ENCODE measurements around the gene FAM20C. TPM values are rescaled to one million over a fixed set of nuclear protein-coding genes. Genes with fewer than 3 reads are reported as not detected.

The FAM20C gene
- total and polyA plus RNA-seq, 2 of the 8 experiments (the other 6 are each of a cell fraction or from before 2014, with no cell fraction given): 9.5 to 34.8 TPM

DNA sequence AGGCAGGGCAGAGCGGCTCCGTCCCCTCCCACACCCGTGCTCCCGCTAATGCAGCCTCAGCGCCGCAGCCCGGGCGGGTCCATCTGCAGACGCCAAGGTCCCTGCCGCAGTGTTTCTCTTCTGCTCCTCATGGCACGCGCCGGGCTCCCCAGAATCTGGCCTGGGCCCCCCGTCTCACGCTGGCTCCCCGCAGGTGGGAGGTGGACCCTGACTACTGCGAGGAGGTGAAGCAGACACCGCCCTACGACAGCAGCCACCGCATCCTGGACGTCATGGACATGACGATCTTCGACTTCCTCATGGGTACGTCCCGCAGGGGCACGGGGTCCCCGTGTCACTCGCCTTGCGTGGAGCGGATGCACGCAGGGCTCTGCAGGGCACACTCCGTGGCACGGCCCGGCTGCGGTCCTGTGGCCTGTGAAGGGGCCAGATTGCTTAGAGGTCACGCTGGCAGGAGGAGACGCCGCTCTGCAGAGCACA lies 64.1 kb downstream of the FAM20C start:
- H4K91ac ChIP-seq (replicated peaks; ENCODE audit: insufficient read length, low read length): no peak overlapping the region
- H3K4me3 ChIP-seq (ENCODE audit: extremely low read depth in 1 of 4, insufficient read depth in 2 of 4, low read depth in 3 of 4, low read length in 4 of 4): no peak overlapping the region
- H3K9ac ChIP-seq (replicated peaks in 1 of 4; ENCODE audit: extremely low read depth in 1 of 4, low read depth in 3 of 4, low read length in 3 of 4): no peak overlapping the region
- WGBS, 2 experiments (ENCODE audit: extremely low coverage in 1 of 2, insufficient coverage in 1 of 2, insufficient read length in 1 of 2, insufficient replicate concordance in 2 of 2, low coverage in 1 of 2, low lambda C conversion rate in 2 of 2, missing lambda C conversion rate in 1 of 2): 99% methylated on average over 10 of the region's 38 CpGs; no CpG with 5 or more reads in 1 of the 2 experiments
- no peak for TF ChIP-seq CBX5 (IDR thresholded peaks at IDR 0.05; ENCODE audit: low read depth, low read length)
- TF ChIP-seq, protein P1, sequence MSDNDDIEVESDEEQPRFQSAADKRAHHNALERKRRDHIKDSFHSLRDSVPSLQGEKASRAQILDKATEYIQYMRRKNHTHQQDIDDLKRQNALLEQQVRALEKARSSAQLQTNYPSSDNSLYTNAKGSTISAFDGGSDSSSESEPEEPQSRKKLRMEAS (IDR thresholded peaks at IDR 0.05): no peak
- no peak for TF ChIP-seq ASH2L (IDR thresholded peaks at IDR 0.05; ENCODE audit: low read length)
- H2BK15ac ChIP-seq (ENCODE audit: low read length): no peak overlapping the region
- H3K9me3 ChIP-seq (ENCODE audit: insufficient read depth in 2 of 2, low read depth in 1 of 2, low read length in 1 of 2): peaks cover 42 to 90% of the 10 kb centered on the region in 2 experiments
- H3K14ac ChIP-seq (ENCODE audit: insufficient read length): no peak overlapping the region
- no peaks in the 10 kb centered on the region for H3K79me2 ChIP-seq (ENCODE audit: control insufficient read depth in 1 of 2, insufficient read depth in 2 of 2, low read length in 2 of 2)
- H4K8ac ChIP-seq (ENCODE audit: extremely low read depth, insufficient read depth, low read length): peak overlapping the region; percentile 41; the same call in 1 of the 2 replicates
- no peaks in the 10 kb centered on the region for H4K20me1 ChIP-seq (replicated peaks in 1 of 2; ENCODE audit: control insufficient read depth in 1 of 2, insufficient read depth in 2 of 2, low read length in 2 of 2)
- no peak overlapping the region for H3K27ac ChIP-seq (ENCODE audit: low read depth, low read length)
- FAIRE-seq (no peak), DNase-seq (ENCODE audit: low read depth in 1 of 2, low spot score in 2 of 2) (no peak)
- no peak overlapping the region for H2BK120ac ChIP-seq (replicated peaks; ENCODE audit: low read depth, low read length)
- no peak overlapping the region for H3K56ac ChIP-seq (replicated peaks; ENCODE audit: insufficient read length, low read depth, low read length)
- H3K23ac ChIP-seq (ENCODE audit: insufficient read length): no peak overlapping the region
- H2BK20ac ChIP-seq (ENCODE audit: low read length): no peak overlapping the region
- no peaks in the 10 kb centered on the region for H3K79me1 ChIP-seq (ENCODE audit: low read depth, low read length)
- no peak overlapping the region for H2AFZ ChIP-seq (ENCODE audit: low read length)
- H3K27me3 ChIP-seq (replicated peaks in 1 of 4; ENCODE audit: control insufficient read depth in 3 of 4, extremely low read depth in 1 of 4, insufficient read depth in 3 of 4, low read length in 3 of 4): 0 out of 7 replicates have a peak, but pooled peaks cover 0 to 2% (median 0%) of the 10 kb centered on the region in 4 experiments
- no peak overlapping the region for H2BK5ac ChIP-seq (ENCODE audit: low read depth, low read length)
- H2BK12ac ChIP-seq (ENCODE audit: low read depth, low read length): no peak overlapping the region
- CTCF ChIA-PET (ENCODE audit: partially characterized antibody): interaction anchor here (1.3 kb wide), 1 partner anchor 56 kb away, joined by 5 read pairs; no protein-coding TSS in a partner anchor
- no peak overlapping the region for H4K5ac ChIP-seq (ENCODE audit: insufficient read length, low read depth, low read length)
- no peak overlapping the region for H3K4ac ChIP-seq (replicated peaks; ENCODE audit: insufficient read length, low read depth, low read length)
- no peak overlapping the region for H3K18ac ChIP-seq (ENCODE audit: extremely low read depth, low read length)
- H3K36me3 ChIP-seq (ENCODE audit: control insufficient read depth in 2 of 4, insufficient read depth in 4 of 4, low read length in 3 of 4): peaks cover 5 to 78% (median 30%) of the 10 kb centered on the region in 4 experiments; a peak in 6 of 8 replicates
- H3K4me1 ChIP-seq (replicated peaks in 1 of 4; ENCODE audit: control insufficient read depth in 3 of 4, insufficient read depth in 4 of 4, low read length in 3 of 4): no peaks in the 10 kb centered on the region
- no peak overlapping the region for H2AK5ac ChIP-seq (ENCODE audit: low read depth, low read length)
- POLR2A ChIA-PET (ENCODE audit: partially characterized antibody): no interaction called here
- no peaks in the 10 kb centered on the region for H3K23me2 ChIP-seq (ENCODE audit: low read depth, low read length)
- H3K4me2 ChIP-seq (ENCODE audit: insufficient read depth in 1 of 2, low read depth in 2 of 2, low read length in 2 of 2): no peak overlapping the region
